GM12878 (cell line): ENCODE results near the gene FFAR1. TPM values are rescaled to one million over a fixed set of nuclear protein-coding genes. Genes with fewer than 3 reads are reported as not detected.

Source experiments
- ATAC-seq: fragments of 200-7000 bp; cut with Tn5 transposase; 3 replicates; pipeline ENCODE4 v1.9.1; 2020; ENCODE audit warnings: mild to moderate bottlenecking, moderate library complexity
- BruUV-seq: library from RNA; stranded (reverse); fragments of 400-500 nt; replicated peaks from 2 replicates; lab custom pipeline; 2021; lab: Mats Ljungman, UMichigan
- CTCF ChIA-PET: fragments of 300-600 bp; sonication (Branson Sonifier 250); formaldehyde crosslinking; extraction: SDS; loops from one replicate; lab custom pipeline; 2021; ENCODE audit warnings: inconsistent platforms; lab: Yijun Ruan, JAX
- POLR2A ChIA-PET: fragments of 350-600 bp; formaldehyde crosslinking; extraction: SDS; loops from one replicate; lab custom pipeline; 2021; ENCODE audit warnings: inconsistent platforms; lab: Charles Lee
- RAD21 ChIA-PET: fragments of 300-600 bp; sonication (Branson Sonifier 250); formaldehyde crosslinking; loops from one replicate; lab custom pipeline; 2023; ENCODE audit warnings: antibody characterized with exemption; ENCODE audit not compliant: unreplicated experiment; lab: Charles Lee
- SMC1A ChIA-PET: fragments of 300-600 bp; sonication (Branson Sonifier 250); formaldehyde crosslinking; loops from one replicate; lab custom pipeline; 2023; ENCODE audit not compliant: unreplicated experiment, uncharacterized antibody; lab: Charles Lee
- DNase-seq: peaks from one replicate; pipeline ENCODE4 v3.0.0-alpha.2; 2011; ENCODE audit warnings: low read depth, low spot score
- FAIRE-seq: peaks from 3 replicates; lab custom pipeline; 2011; peaks lifted over from hg19 to GRCh38; lab: Jason Lieb, UNC
- H2AFZ ChIP-seq: 2 replicates; pipeline ENCODE4 v1.6.0; 2011; ENCODE audit warnings: low read depth, low read length, control low read depth; ENCODE audit not compliant: control insufficient read depth
- H3K27ac ChIP-seq: 2 replicates; pipeline ENCODE4 v1.5.1; 2011; ENCODE audit warnings: control low read depth; ENCODE audit not compliant: control insufficient read depth, insufficient read depth
- H3K27me3 ChIP-seq, 2 experiments: replicated peaks in 1 of 2; 2 replicates each; pipeline versions ENCODE4 v1.6.0 to v1.6.1; 2011; ENCODE audit warnings: low read length in 1 of 2; ENCODE audit not compliant: control insufficient read depth in 2 of 2, insufficient read depth in 2 of 2
- H3K36me3 ChIP-seq, 2 experiments: 2 replicates each; pipeline ENCODE4 v1.5.1; 2011; ENCODE audit warnings: low read length in 1 of 2; ENCODE audit not compliant: control insufficient read depth in 2 of 2, insufficient read depth in 2 of 2
- H3K4me1 ChIP-seq: 2 replicates; pipeline ENCODE4 v1.6.1; 2011; ENCODE audit warnings: mild to moderate bottlenecking, low read length, moderate library complexity, mixed read lengths; ENCODE audit not compliant: control insufficient read depth, insufficient read depth
- H3K4me2 ChIP-seq: 2 replicates; pipeline ENCODE4 v1.6.0; 2011; ENCODE audit warnings: control low read depth; ENCODE audit not compliant: control insufficient read depth, insufficient read depth
- H3K4me3 ChIP-seq: fragments of 200-600 bp; sonication (generic); 2 replicates; pipeline ENCODE4 v1.5.1; 2016
- H3K79me2 ChIP-seq: 2 replicates; pipeline ENCODE4 v1.6.0; 2011; ENCODE audit warnings: low read length; ENCODE audit not compliant: control insufficient read depth, insufficient read depth
- H3K9ac ChIP-seq: 2 replicates; pipeline ENCODE4 v1.8.0; 2011; ENCODE audit warnings: low read length, control low read depth, mixed read lengths; ENCODE audit not compliant: control insufficient read depth, insufficient read depth
- H3K9me3 ChIP-seq: replicated peaks from 3 replicates; pipeline ENCODE4 v1.5.1; 2011; ENCODE audit warnings: mild to moderate bottlenecking, low read length; ENCODE audit not compliant: control insufficient read depth, insufficient read depth
- H4K20me1 ChIP-seq: 2 replicates; pipeline ENCODE4 v1.6.0; 2011; ENCODE audit not compliant: control insufficient read depth, insufficient read depth
- ATF2 ChIP-seq: IDR thresholded peaks from 2 replicates; pipeline ENCODE4 v1.6.1; 2012; ENCODE audit warnings: low read length, inconsistent platforms
- CHD1 ChIP-seq: IDR thresholded peaks from 2 replicates; pipeline ENCODE4 v1.6.1; 2012; ENCODE audit warnings: low read depth, low read length, improper control_type of control experiment
- DPF2 ChIP-seq: fragments of 450-650 bp; IDR thresholded peaks from 2 replicates; pipeline ENCODE4 v1.6.1; 2017; ENCODE audit warnings: mild to moderate bottlenecking
- MXI1 ChIP-seq: fragments of 150-350 bp; IDR thresholded peaks from 2 replicates; pipeline ENCODE4 v1.6.1; 2011; ENCODE audit warnings: low read depth, mild to moderate bottlenecking, inconsistent platforms, low read length, improper control_type of control experiment
- NKRF ChIP-seq: fragments of 450-650 bp; conservative IDR thresholded peaks from 2 replicates; pipeline ENCODE4 v1.6.1; 2017; ENCODE audit warnings: mild to moderate bottlenecking, moderate library complexity
- POLR2AphosphoS5 ChIP-seq: IDR thresholded peaks from 2 replicates; pipeline ENCODE4 v1.6.1; 2011; ENCODE audit warnings: mild to moderate bottlenecking, low read length, inconsistent platforms
- ZNF207 ChIP-seq: fragments of 450-650 bp; IDR thresholded peaks from 2 replicates; pipeline ENCODE4 v1.6.1; 2014; ENCODE audit warnings: antibody characterized with exemption, mild to moderate bottlenecking, borderline replicate concordance
- WGBS: methylation state at CpG from one replicate; pipeline ENCODE4 v1.1.6; 2016; ENCODE audit warnings: low lambda C conversion rate; ENCODE audit not compliant: insufficient replicate concordance, insufficient coverage; ENCODE audit errors: missing lambda C conversion rate; 5-methylcytosine and 5-hydroxymethylcytosine counted together
- in situ Hi-C: fragments of 300-500 bp; cut with MboI; formaldehyde crosslinking; loops from 9 replicates; pipeline ENCODE4 v1.14.3; 2018; ENCODE audit warnings: mixed read lengths
- intact Hi-C: fragments of 100-400 bp; cut with micrococcal nuclease; formaldehyde crosslinking; loops from one replicate; pipeline ENCODE4 v1.14.2; 2022; ENCODE audit not compliant: unreplicated experiment
- polyA plus RNA-seq, 11 experiments: library from polyadenylated mRNA; depleted of rRNA in 4 of 11; unstranded in 6 of 11; stranded (reverse) in 5 of 11; fragments of >200 nt; fragmentation: Nextera tagmentation in 4 of 11; fragmentation: Illumina TruSeq in 1 of 11; extraction: Ambion mirVana in 4 of 11; extraction: Trizol in 1 of 11; gene quantifications; 1 replicate in 1 of 11; 2 replicates in 10 of 11; pipeline versions ENCODE4 v1.2.1 to v1.2.3, GENCODE V29; 2011 to 2016; ENCODE audit warnings: inconsistent platforms in 2 of 11, missing spikeins in 2 of 11, low read depth in 1 of 11
- total RNA-seq, 4 experiments: library from RNA; depleted of rRNA in 3 of 4; stranded (reverse); fragments of >200 nt in 3 of 4; fragmentation: Illumina TruSeq in 1 of 4; extraction: Trizol in 1 of 4; gene quantifications; 2 replicates each; pipeline versions ENCODE4 v1.2.1 to v1.2.3, GENCODE V29; 2013 to 2021

The FFAR1 gene
- total and polyA plus RNA-seq, 10 of the 15 experiments (the other 5 are each of a cell fraction or from before 2014, with no cell fraction given) = 0.05 to 0.62 (median 0.14) TPM; not detected in 2

GRCh38 chr19:35313587-35313986, 34.1 kb upstream of the FFAR1 start (continued):
- TF ChIP-seq ATF2 (no peak), MXI1 (no peak), POLR2AphosphoS5 (no peak), ZNF207 (no peak), CHD1 (no peak), NKRF (no peak)

- in situ Hi-C loops = no loop called here
Measured at GRCh38 chr19:35314031-35314430, 33.7 kb upstream of the FFAR1 start.

More at GRCh38 chr19:35314031-35314430, 33.7 kb upstream of the FFAR1 start:
- Histone ChIP-seq H3K9ac (no peak overlapping the region), H3K4me2 (no peak overlapping the region), H3K4me3 (no peak overlapping the region), H3K27me3 (no peaks in the 10 kb centered on the region), H3K4me1 (peaks cover 5% of the 10 kb centered on the region), H3K36me3 (no peaks in the 10 kb centered on the region; a peak in 1 of 4 replicates), H3K79me2 (no peaks in the 10 kb centered on the region), H3K27ac (no peak overlapping the region), H2AFZ (no peak overlapping the region), H3K9me3 (no peaks in the 10 kb centered on the region), H4K20me1 (no peaks in the 10 kb centered on the region)
- WGBS = 74% methylated on average over 8 of the region's 8 CpGs
- no peak for TF ChIP-seq DPF2
- POLR2A ChIA-PET = interaction anchor here (0.7 to 1.2 kb wide), 3 partner anchors 40 to 194 kb away, joined by 3 to 4 read pairs (median 3); no protein-coding TSS in a partner anchor
- RAD21 ChIA-PET = interaction anchor here (0.6 to 1.7 kb wide), 3 partner anchors 18 to 378 kb away, joined by 3 to 5 read pairs (median 3); no protein-coding TSS in a partner anchor
- FAIRE-seq (no peak), ATAC-seq (no peak), DNase-seq (no peak)
- CTCF ChIA-PET = interaction anchor here (0.7 to 2.5 kb wide), 3 partner anchors 39 to 181 kb away, joined by 3 to 9 read pairs (median 4); no protein-coding TSS in a partner anchor
- BruUV-seq = no TSS peak
- SMC1A ChIA-PET = interaction anchor here (1.1 to 2.3 kb wide), 3 partner anchors 9 to 58 kb away, joined by 6 to 10 read pairs (median 9); no protein-coding TSS in a partner anchor
- intact Hi-C loops = no loop called here
